ENCODE data around the gene TRIM44. TPM values are rescaled to one million over a fixed set of nuclear protein-coding genes. Genes with fewer than 3 reads are reported as not detected.

TRIM44 gene
- polyA plus RNA-seq, 2 donors = 3.1 to 6.2 TPM

- 98 to 100% methylated on average over 1 of the region's 1 CpG for WGBS, 2 donors
- H3K9me3 ChIP-seq (ENCODE audit: control insufficient read depth in 2 of 2, insufficient read depth in 1 of 2, low read depth in 1 of 2, low read length in 1 of 2) = no peaks in the 10 kb centered on the region
- no peak overlapping the region for H3K4me3 ChIP-seq (ENCODE audit: low read depth in 1 of 2, low read length in 2 of 2)
- H3K36me3 ChIP-seq (ENCODE audit: control insufficient read depth in 2 of 2, insufficient read depth in 2 of 2, low read length in 1 of 2) = no peaks in the 10 kb centered on the region
- H3K4me1 ChIP-seq (ENCODE audit: control insufficient read depth in 2 of 2, insufficient read depth in 2 of 2, low read length in 1 of 2) = no peaks in the 10 kb centered on the region
- H3K27me3 ChIP-seq (ENCODE audit: control insufficient read depth in 1 of 2, insufficient read depth in 2 of 2, low read length in 2 of 2) = no peaks in the 10 kb centered on the region
- H3K27ac ChIP-seq (ENCODE audit: low read depth in 2 of 2, low read length in 1 of 2) = no peak overlapping the region
Observed at GRCh38 chr11:35678975-35679374, 16.4 kb downstream of the TRIM44 start.

- 93 to 97% methylated on average over 1 of the region's 1 CpG for WGBS, 2 donors
- Histone ChIP-seq H3K36me3 (ENCODE audit: control insufficient read depth in 2 of 2, insufficient read depth in 2 of 2, low read length in 1 of 2) (no peaks in the 10 kb centered on the region), H3K9me3 (ENCODE audit: control insufficient read depth in 2 of 2, insufficient read depth in 1 of 2, low read depth in 1 of 2, low read length in 1 of 2) (no peaks in the 10 kb centered on the region), H3K4me3 (ENCODE audit: low read depth in 1 of 2, low read length in 2 of 2) (no peak overlapping the region), H3K27ac (ENCODE audit: low read depth in 2 of 2, low read length in 1 of 2) (no peak overlapping the region), H3K27me3 (ENCODE audit: control insufficient read depth in 1 of 2, insufficient read depth in 2 of 2, low read length in 2 of 2) (no peaks in the 10 kb centered on the region), H3K4me1 (ENCODE audit: control insufficient read depth in 2 of 2, insufficient read depth in 2 of 2, low read length in 1 of 2) (no peaks in the 10 kb centered on the region)
Observed at GRCh38 chr11:35680506-35680905, 17.9 kb downstream of the TRIM44 start.

- Histone ChIP-seq H3K27ac (ENCODE audit: low read depth in 2 of 2, low read length in 1 of 2) (no peak overlapping the region), H3K36me3 (ENCODE audit: control insufficient read depth in 2 of 2, insufficient read depth in 2 of 2, low read length in 1 of 2) (no peaks in the 10 kb centered on the region), H3K4me3 (ENCODE audit: low read depth in 1 of 2, low read length in 2 of 2) (no peak overlapping the region), H3K4me1 (ENCODE audit: control insufficient read depth in 2 of 2, insufficient read depth in 2 of 2, low read length in 1 of 2) (no peaks in the 10 kb centered on the region), H3K9me3 (ENCODE audit: control insufficient read depth in 2 of 2, insufficient read depth in 1 of 2, low read depth in 1 of 2, low read length in 1 of 2) (no peaks in the 10 kb centered on the region), H3K27me3 (ENCODE audit: control insufficient read depth in 1 of 2, insufficient read depth in 2 of 2, low read length in 2 of 2) (no peaks in the 10 kb centered on the region)
- 95 to 98% methylated on average over 1 of the region's 1 CpG for WGBS, 2 donors
Observed at GRCh38 chr11:35681163-35681767, 18.7 kb downstream of the TRIM44 start.

GRCh38 chr11:35682230-35683173, 19.9 kb downstream of the TRIM44 start:
- Histone ChIP-seq H3K36me3 (ENCODE audit: control insufficient read depth in 2 of 2, insufficient read depth in 2 of 2, low read length in 1 of 2) (no peaks in the 10 kb centered on the region), H3K4me1 (ENCODE audit: control insufficient read depth in 2 of 2, insufficient read depth in 2 of 2, low read length in 1 of 2) (no peaks in the 10 kb centered on the region), H3K27me3 (ENCODE audit: control insufficient read depth in 1 of 2, insufficient read depth in 2 of 2, low read length in 2 of 2) (no peaks in the 10 kb centered on the region), H3K27ac (ENCODE audit: low read depth in 2 of 2, low read length in 1 of 2) (no peak overlapping the region), H3K4me3 (ENCODE audit: low read depth in 1 of 2, low read length in 2 of 2) (no peak overlapping the region), H3K9me3 (ENCODE audit: control insufficient read depth in 2 of 2, insufficient read depth in 1 of 2, low read depth in 1 of 2, low read length in 1 of 2) (no peaks in the 10 kb centered on the region)
- 55 to 56% methylated on average over 9 of the region's 9 CpGs for WGBS, 2 donors

GRCh38 chr11:35683728-35684339, 21.3 kb downstream of the TRIM44 start:
- Histone ChIP-seq H3K4me3 (ENCODE audit: low read depth in 1 of 2, low read length in 2 of 2) (no peak overlapping the region), H3K27me3 (ENCODE audit: control insufficient read depth in 1 of 2, insufficient read depth in 2 of 2, low read length in 2 of 2) (no peaks in the 10 kb centered on the region), H3K36me3 (ENCODE audit: control insufficient read depth in 2 of 2, insufficient read depth in 2 of 2, low read length in 1 of 2) (no peaks in the 10 kb centered on the region), H3K9me3 (ENCODE audit: control insufficient read depth in 2 of 2, insufficient read depth in 1 of 2, low read depth in 1 of 2, low read length in 1 of 2) (no peaks in the 10 kb centered on the region), H3K4me1 (ENCODE audit: control insufficient read depth in 2 of 2, insufficient read depth in 2 of 2, low read length in 1 of 2) (no peaks in the 10 kb centered on the region), H3K27ac (ENCODE audit: low read depth in 2 of 2, low read length in 1 of 2) (no peak overlapping the region)
- WGBS, 2 donors = 66 to 82% methylated on average over 1 of the region's 1 CpG

- no peak overlapping the region for H3K4me3 ChIP-seq (ENCODE audit: low read depth in 1 of 2, low read length in 2 of 2)
- H3K27ac ChIP-seq (ENCODE audit: low read depth in 2 of 2, low read length in 1 of 2) = no peak overlapping the region
- H3K9me3 ChIP-seq (ENCODE audit: control insufficient read depth in 2 of 2, insufficient read depth in 1 of 2, low read depth in 1 of 2, low read length in 1 of 2) = no peaks in the 10 kb centered on the region
- no peaks in the 10 kb centered on the region for H3K4me1 ChIP-seq (ENCODE audit: control insufficient read depth in 2 of 2, insufficient read depth in 2 of 2, low read length in 1 of 2)
- no peaks in the 10 kb centered on the region for H3K36me3 ChIP-seq (ENCODE audit: control insufficient read depth in 2 of 2, insufficient read depth in 2 of 2, low read length in 1 of 2)
- H3K27me3 ChIP-seq (ENCODE audit: control insufficient read depth in 1 of 2, insufficient read depth in 2 of 2, low read length in 2 of 2) = no peaks in the 10 kb centered on the region
Observed at GRCh38 chr11:35688023-35688422, 25.4 kb downstream of the TRIM44 start.

- Histone ChIP-seq H3K27ac (ENCODE audit: low read depth in 2 of 2, low read length in 1 of 2) (no peak overlapping the region), H3K4me1 (ENCODE audit: control insufficient read depth in 2 of 2, insufficient read depth in 2 of 2, low read length in 1 of 2) (no peaks in the 10 kb centered on the region)
- WGBS, 2 donors = 75 to 77% methylated on average over 7 of the region's 7 CpGs
Observed at GRCh38 chr11:35689081-35689996, 26.8 kb downstream of the TRIM44 start.

GRCh38 chr11:35702126-35702525, 39.6 kb downstream of the TRIM44 start:
- 96 to 98% methylated on average over 15 of the region's 15 CpGs for WGBS, 2 donors
- Histone ChIP-seq H3K36me3 (ENCODE audit: control insufficient read depth in 2 of 2, insufficient read depth in 2 of 2, low read length in 1 of 2) (peaks cover 0 to 3% of the 10 kb centered on the region in 2 donors), H3K9me3 (ENCODE audit: control insufficient read depth in 2 of 2, insufficient read depth in 1 of 2, low read depth in 1 of 2, low read length in 1 of 2) (peaks cover 0 to 3% of the 10 kb centered on the region in 2 donors), H3K4me3 (ENCODE audit: low read depth in 1 of 2, low read length in 2 of 2) (no peak overlapping the region), H3K4me1 (ENCODE audit: control insufficient read depth in 2 of 2, insufficient read depth in 2 of 2, low read length in 1 of 2) (no peaks in the 10 kb centered on the region), H3K27me3 (ENCODE audit: control insufficient read depth in 1 of 2, insufficient read depth in 2 of 2, low read length in 2 of 2) (no peaks in the 10 kb centered on the region), H3K27ac (ENCODE audit: low read depth in 2 of 2, low read length in 1 of 2) (no peak overlapping the region)

More at GRCh38 chr11:35689081-35689996, 26.8 kb downstream of the TRIM44 start:
- no peaks in the 10 kb centered on the region for H3K27me3 ChIP-seq (ENCODE audit: control insufficient read depth in 1 of 2, insufficient read depth in 2 of 2, low read length in 2 of 2)
- H3K9me3 ChIP-seq (ENCODE audit: control insufficient read depth in 2 of 2, insufficient read depth in 1 of 2, low read depth in 1 of 2, low read length in 1 of 2) = no peaks in the 10 kb centered on the region
- no peak overlapping the region for H3K4me3 ChIP-seq (ENCODE audit: low read depth in 1 of 2, low read length in 2 of 2)
- H3K36me3 ChIP-seq (ENCODE audit: control insufficient read depth in 2 of 2, insufficient read depth in 2 of 2, low read length in 1 of 2) = no peaks in the 10 kb centered on the region

- Histone ChIP-seq H3K9me3 (ENCODE audit: control insufficient read depth in 2 of 2, insufficient read depth in 1 of 2, low read depth in 1 of 2, low read length in 1 of 2) (no peaks in the 10 kb centered on the region), H3K27ac (ENCODE audit: low read depth in 2 of 2, low read length in 1 of 2) (no peak overlapping the region), H3K36me3 (ENCODE audit: control insufficient read depth in 2 of 2, insufficient read depth in 2 of 2, low read length in 1 of 2) (no peaks in the 10 kb centered on the region), H3K4me3 (ENCODE audit: low read depth in 1 of 2, low read length in 2 of 2) (no peak overlapping the region), H3K27me3 (ENCODE audit: control insufficient read depth in 1 of 2, insufficient read depth in 2 of 2, low read length in 2 of 2) (no peaks in the 10 kb centered on the region), H3K4me1 (ENCODE audit: control insufficient read depth in 2 of 2, insufficient read depth in 2 of 2, low read length in 1 of 2) (no peaks in the 10 kb centered on the region)
- WGBS, 2 donors = 52 to 58% methylated on average over 3 of the region's 3 CpGs
Observed at GRCh38 chr11:35709376-35709775, 46.8 kb downstream of the TRIM44 start.
